Activated T-cell treated with anti-CD3 and anti-CD28 coated beads, Interleukin-2, amount 50 U/mL, for 48 hours (primary cell): ENCODE data around the gene SLC45A1.
A peak's percentile ranks its signal among the peaks of the same experiment; 100 is the strongest.
"Not testable (repeated sequence)": the region's sequence is repeated elsewhere in the genome, so short reads cannot be mapped to it uniquely, and the experiment has no call there.

Experiments used
- DNase-seq, 2 experiments: peaks; one replicate each; pipeline ENCODE4 v3.0.0-alpha.2; 2020

The SLC45A1 gene

DNA sequence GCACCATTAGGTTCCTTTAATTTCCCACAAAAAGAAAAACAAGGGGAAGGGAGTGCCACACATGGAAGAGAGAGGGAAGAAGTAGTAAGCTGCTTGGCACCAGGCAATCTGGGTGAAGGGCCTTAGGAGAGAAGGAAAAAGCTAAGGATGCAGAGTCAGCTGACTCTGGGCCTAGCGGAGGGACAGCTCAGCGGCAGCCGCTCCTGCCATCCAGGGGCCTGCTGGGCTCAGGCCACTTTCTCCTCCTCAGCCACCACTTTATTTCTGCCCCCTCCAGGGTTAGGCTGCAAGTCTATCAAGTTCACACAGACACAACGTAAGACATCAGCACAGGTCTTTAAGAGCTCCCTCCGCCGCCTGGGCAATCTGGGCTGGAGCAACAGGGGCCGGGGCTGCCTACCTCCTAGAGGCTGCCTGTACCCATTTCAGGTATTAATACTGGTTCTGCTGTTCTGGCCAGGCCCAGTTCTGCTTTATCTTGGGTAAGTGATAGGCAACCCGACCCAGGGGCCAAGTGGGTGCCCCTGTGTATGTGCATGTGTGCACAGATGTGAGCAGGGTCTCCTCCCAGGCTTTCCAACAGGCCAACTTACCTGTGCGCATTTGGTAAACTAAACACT lies 53.6 kb downstream of the SLC45A1 start:
- DNase-seq = no peak

DNA sequence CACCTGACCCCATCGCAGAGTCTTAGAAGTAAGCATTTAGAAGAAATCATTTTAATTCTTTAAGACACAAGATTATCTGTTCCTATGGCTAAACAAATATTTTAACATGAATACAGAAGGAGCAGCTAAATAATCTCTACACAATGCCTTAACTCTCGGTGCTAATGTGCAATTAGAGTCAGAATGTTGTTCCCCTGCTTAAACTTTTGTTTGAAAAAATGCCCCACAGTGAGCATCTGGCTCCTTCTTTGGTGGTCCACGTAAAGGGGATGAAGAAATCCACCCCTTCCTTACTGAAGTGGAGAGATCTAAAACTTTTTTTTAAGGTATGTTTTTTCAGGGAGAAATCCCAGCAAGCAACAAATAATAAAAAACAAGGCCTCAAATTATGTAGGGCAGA lies 55.2 kb downstream of the SLC45A1 start:
- no peak for DNase-seq

DNA sequence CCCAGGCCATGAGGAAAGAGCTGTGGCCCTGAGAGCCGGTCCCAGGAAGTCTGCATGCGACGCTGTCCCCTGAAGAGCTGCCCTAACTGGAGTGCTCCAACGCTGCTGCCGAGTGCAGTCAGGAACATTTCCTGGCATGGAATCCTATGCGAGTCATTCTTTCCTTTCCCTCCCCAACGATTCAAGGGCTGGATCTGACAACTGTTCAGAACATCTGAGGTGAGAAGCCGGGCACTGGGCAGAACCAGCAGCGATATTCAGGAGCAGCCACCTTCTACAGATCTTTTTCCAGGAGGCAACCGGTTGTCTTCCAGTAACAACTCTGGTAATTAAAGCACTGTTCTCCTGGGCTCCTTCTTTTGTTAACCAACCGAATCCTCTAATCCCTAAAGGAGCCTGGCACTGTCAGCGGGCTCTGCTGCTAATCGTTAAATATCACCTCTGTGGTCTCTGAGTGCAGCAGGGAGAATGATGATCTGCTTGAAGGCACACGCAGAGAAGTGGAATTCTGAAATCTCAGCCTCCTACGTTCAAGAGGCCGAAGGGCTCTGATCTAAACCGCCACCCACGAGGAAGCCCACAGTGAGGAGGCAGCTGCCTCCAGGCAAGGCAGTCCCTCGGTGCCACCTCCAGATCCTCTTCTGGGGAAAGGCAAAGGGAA lies 55.8 kb downstream of the SLC45A1 start:
- DNase-seq = no peak

DNA sequence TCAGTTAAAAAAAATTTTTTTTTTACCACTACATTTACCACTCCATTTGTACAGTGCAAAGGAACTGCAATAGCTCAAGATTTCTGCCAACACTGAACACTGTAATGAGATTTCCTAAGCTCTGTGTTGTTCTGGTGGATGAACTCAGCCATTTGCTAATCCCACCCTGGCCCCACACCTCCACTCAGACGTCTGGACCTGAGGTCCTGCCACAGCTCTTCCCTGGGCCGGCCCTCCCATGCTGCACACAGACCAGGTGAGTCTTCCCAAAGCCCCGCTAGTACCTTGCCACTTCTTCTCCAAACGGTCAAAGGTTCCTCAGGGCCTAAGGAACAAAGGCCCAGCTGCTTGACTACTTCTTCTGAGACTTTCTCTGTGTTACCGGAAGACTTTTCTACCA lies 56.4 kb downstream of the SLC45A1 start:
- no peak for DNase-seq

DNA sequence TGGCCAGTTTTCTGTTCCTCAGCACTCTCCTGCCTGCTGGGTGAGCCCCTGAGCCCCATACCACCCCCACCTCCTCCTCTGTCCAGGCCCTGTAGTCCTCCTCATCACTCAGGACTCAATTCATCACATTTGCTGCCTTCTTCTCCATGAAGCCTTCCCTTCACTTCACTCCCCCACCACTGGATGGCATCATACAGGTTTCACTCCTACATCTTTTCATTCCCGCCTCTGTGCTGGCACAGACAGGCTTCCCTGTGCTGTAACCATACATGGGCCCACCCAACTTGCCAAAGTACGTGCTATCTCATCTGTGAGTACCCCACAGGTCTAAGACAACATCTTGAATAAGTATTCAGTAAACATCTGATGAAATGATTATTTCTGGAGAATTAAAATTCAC lies 56.9 kb downstream of the SLC45A1 start:
- peak in 1 of 2 experiments; percentile 40 for DNase-seq

DNA sequence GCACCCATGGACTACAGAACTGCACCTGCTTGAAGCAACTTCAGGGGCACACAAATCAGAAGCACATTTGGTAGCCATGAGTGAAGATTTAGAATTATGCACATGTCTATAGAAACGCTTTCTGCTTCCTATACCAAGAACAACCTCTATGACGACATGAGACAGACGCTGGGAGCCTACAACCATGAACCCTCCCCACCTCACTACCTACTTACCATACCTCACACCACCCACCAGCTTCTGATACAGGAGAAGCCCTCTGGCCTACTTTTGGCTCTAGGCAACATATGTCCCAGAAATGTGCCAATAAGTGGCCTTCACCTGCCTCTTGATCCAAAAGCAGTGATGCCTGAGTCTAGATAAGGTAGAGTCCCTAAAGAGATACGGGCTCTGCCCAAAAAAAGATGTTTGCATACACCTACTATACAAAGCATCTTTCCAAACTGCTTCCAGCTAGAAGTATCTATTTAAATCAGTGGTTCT lies 58.5 kb downstream of the SLC45A1 start:
- no peak for DNase-seq

DNA sequence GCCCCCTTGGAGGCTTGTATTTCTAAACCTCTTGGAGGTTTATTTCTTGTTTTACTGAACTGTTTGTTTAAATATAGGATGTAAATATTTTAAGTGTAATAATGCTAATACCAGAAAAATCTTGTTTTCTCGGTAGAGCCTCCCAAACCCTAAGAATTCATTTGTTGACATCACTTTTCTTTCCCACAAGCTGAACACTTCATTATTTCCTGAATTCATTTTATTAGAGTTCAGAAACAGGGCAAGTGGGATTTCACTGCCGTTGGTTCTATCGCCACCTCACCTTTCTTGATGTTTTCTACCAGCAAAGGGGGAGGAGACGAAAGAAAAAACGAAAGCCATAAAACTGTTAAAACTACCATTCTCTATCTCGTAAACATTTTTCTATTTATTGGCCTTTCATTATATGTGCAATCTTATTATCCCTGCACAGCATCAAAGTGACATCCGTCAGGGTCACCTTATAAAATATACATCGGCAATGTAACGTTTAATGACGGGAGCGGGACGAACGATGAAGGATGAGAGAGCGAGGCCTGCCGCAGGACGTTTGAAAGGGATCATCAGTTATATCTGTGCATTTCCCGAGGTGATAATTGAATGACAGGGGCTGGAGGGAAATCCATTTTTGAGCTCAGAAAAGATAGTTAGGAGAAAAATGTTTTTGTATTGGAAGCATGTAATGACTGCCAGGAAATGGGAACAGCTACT lies 59.5 kb downstream of the SLC45A1 start:
- DNase-seq = no peak

DNA sequence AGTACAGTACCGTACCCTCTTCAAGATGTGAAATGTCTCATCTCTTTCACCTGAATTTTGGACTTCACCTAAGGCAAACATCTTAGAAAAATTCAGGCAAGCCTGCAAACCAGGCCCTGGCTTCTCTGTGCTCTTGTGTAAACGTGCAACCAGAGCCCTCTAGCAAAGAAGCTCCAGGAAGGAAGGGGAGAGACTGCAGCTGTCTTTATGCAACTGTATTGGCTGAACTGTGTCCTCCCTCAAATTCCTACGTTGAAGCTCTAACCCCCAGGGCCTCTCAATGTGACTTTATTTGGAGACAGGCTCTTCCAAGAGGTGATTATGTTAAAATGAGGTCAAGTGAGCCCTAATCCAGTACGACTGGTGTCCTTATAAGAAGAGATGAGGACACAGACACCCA lies 60.3 kb downstream of the SLC45A1 start:
- DNase-seq = no peak

DNA sequence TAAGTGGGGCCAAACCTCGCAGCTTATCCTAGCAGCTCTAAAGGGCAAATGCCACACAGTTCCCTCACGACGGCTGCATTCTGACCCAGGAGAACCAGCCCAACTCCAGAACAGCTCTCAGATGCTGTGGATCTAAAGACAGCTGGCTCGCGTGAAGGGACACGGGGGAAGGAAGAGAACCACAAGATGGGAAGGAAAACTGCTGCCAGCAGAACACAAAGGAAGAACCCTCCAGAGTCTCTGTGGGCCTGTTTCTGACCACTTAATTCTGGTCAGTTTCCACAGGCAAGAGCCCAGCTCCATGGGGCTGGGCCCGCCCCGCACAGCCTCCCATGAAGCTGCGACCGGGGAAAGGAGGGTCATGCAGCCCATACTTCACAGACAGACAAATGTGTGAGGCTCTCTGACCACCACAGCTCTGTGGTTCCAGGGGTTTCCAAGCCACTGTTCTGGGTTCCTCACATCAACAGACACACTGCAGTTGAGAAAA lies 61.1 kb downstream of the SLC45A1 start:
- no peak for DNase-seq

DNA sequence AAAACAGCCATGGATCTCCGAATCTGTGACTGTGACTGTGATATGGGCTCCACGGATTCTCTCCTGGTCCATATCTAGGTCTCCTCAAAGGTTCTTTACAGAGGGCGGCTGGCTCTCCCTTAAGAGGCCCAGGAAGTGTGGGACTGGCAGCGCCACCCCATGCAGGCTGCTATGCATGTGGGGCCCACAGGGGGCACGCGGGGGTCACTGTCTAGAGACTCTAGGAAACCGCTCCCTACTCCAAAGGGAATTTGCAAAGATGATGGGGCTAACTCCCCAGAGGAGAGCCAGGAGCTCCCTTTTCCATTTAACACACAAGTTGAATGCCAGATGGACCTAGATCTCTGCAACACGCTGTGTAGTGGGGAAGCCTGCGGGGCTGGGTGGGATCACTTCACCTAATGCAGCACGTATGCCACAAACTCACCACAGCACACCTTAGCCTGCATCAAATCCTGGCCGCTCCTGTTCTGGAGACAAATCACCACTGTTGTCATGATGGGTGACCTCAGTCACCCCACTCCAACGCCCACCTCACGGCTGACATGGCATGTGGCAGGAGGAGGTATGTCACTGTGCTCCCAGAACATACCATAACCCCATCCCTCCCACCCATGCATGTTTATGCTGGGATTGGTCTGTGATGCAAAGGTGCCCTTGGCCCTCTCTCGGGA lies 61.7 kb downstream of the SLC45A1 start:
- no peak for DNase-seq

DNA sequence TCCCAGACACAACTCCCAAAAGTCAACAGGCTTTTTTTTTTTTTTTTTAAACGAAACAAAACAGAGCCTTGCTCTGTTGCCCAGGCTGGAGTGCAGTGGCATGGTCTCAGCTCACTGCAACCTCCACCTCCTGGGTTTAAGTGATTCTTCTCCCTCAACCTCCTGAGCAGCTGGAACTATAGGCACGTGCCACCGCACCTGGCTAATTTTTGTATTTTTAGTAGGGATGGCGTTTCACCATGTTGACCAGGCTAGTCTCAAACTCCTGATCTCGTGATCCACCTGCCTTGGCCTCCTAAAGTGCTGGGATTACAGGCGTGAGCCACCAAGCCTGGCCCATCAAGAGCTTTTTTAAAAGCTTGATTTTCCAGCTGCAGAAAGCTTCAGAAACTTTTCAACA lies 62.4 kb downstream of the SLC45A1 start:
- DNase-seq = not testable (repeated sequence)

DNA sequence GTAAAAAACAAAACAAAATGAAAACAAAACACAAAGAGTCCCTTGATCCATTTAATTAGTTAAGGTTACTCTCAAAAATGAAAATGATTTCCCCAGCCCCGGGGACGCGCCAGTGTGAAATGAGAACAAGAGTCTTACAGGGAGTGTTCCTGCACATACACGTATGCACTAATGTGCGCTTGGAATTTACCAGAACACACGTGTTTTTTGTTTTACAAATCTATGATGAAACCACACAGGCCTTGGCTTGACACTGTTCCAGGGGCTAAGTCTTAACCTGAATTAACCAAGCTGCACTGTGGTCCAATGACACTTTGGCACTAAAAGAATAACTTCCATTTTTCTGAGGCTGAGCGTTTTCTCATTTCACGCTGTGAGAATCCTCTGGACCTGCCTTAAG lies 63.7 kb downstream of the SLC45A1 start:
- DNase-seq = no peak

DNA sequence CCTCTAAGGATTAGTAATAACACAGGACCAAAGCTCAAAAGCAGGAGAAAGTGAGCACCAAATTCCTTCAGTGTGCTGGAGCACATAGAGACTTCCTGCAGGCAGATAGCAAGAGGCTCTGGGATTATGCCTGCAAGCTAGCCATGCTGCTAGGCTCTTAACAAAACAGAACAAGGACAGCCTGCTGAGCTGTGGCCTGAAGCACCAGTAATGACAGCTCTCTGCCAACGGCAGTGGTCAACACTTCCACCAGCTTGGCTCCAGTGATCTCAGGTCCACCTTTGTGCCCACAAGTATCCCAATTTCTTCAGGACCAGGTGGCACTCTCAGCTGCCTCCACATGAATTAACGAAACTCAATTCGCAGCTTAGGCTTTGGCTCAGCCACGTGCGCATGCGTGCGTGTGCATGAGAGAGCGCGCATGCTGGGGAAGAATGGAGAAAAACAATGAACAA lies 64.2 kb downstream of the SLC45A1 start:
- no peak for DNase-seq

DNA sequence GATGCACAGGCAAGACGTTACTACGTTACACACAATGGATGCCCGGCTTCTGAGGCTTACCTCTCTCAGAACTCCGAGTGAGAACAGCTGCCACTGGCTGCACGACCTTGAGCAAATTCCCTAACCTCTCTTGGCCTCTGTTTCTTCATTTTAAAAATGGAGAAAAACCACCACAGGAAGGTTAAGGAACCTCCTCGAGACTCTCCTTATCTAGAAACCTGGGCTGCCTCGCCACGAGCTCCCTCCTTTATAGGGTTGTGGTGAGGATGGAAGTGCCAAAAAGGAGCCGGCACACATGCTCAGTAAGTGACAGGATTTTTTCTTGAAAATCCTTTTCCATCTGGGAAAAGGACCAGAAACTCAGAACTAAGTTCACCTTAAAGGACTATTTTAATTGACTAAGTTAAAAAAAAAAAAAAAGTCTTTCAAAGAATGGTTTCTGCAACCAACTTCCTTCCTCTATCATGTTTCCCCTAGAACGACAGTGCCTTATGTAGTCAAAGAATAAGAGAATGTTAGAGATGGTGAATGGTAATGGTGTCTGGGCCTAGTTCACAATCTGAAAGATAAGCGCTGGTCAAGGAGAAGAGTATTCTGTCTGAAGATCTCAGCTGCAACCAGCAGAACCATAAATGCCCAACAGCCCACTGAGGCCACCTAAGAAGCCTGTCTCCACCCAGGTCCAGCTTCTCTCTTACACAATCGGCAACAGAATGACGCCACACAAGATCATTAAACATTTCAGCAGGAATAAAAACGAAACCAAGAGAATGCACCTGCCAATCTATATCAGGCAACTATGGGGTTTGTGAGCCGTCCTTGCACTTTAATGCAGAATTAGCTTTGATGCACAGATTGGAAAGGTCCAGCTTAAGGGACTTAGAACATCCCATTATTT lies 64.9 kb downstream of the SLC45A1 start:
- DNase-seq = no peak

DNA sequence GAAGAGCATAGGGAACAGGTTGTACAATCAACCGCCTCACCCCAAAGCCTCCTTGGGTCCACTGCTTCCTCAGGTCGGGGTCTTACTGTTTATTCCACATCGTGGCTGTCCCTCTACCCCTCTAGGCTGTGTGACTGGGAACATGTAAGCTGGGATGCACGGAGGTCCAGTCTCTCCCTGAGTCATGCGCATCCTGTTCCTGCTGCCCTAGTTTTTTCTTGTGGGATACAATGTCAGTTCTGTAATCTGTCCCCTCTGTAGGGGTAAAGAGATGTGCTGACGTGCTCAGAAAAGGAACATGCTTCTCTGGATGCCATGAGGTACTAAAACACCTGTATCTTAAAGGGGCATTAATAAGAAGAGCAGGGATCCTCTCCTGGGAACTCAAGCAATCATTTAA lies 66.2 kb downstream of the SLC45A1 start:
- no peak for DNase-seq

DNA sequence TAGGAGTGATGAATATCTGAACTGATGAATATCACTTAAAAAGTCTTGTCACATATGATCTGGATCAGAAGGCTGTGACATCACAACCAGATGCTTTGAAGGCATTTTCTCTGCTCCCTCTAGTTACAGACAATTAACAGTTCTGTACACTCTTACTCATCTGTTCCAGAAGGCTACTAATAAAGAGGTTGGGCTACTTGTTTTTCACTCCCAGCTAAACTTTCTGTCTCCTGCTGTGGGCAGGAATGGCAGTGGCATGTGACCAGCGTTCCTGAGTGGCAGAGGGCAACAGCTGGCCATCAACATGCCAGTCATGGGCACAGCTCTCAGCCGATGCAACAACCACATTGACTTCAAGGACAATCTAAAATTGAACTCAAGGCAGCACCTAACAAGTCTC lies 66.7 kb downstream of the SLC45A1 start:
- no peak for DNase-seq

DNA sequence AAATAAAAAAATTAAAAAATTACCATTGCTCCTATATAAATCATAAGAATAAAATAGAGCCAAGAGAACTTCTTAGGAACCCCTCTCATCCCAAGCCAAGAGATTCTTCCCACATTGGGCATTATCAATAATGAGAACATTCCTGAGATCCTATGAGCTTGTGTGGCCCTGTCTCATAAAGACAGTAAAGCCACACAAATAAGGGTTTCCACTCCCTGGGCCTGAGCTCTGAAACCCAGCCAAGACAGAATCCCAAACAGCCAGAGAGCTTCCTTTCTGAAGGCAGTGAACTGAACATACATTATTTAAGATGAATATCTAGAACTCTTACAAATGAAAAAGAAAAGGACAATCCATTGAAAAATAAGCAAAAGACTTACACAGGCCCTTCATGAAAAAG lies 68.3 kb downstream of the SLC45A1 start:
- no peak for DNase-seq

DNA sequence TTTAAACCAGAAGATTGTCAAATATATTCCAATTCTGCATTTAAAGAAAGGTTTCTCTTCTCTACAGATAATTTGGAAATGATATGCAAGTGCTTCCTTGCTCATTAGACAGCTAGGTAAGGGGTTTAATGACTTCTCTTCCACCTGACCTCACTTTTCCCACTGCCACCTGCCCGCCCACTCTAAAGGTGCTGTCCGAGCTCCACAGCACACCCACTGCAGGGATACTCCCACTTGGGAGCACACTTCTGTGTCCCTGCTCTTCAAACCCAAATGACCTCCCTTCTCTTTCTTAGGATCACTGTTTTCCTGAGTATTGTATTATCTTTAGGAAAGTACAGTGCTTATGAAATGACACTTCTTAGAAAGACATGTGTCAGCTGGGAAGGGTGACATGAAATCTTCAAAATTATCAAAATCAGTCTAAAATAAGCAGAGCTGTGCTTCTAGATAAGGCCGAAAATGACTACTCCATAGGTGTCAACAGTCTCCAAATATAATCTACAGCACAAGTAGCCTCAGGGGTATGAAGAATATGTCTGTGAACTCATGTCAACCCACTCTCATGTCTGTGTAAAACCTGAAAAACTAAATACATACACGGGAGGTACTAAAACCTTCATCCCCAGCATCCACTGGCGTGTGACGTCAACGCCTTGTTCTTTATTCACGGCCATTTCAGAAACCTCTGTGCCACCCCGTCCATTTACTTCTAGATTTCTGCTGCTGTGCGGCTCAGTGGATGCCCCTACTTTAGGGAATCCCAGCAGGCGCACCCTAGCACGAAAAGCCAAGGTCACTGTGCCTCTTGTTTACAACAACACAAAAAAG lies 71.0 kb downstream of the SLC45A1 start:
- no peak for DNase-seq

DNA sequence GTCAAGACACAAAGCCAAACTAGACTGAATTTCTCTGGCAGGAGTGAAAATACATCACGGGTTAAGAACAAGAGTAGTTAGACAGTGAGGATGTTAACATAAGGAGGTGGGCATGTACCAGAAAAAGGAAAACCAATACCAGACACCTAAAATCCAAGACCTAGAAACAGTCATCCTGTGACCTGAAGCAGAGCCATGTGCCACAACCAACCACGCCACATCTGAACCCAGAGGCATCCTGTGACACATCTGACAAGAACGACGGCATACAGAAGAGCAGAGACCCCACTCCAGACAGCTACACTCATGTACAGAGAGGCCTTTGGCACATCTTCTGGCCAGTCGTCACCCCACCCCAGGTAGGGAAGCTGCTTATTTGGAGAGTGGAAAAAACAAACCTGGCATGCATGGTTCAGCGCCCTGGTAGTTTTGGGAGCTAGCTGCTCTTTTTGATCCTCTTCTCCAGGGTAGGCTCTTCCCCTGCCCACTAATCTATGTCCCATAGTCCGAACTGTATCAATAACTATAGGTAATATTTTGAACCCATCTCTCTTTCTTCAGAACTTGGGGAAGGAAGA lies 72.1 kb downstream of the SLC45A1 start:
- peak; percentile 39 to 56 for DNase-seq

DNA sequence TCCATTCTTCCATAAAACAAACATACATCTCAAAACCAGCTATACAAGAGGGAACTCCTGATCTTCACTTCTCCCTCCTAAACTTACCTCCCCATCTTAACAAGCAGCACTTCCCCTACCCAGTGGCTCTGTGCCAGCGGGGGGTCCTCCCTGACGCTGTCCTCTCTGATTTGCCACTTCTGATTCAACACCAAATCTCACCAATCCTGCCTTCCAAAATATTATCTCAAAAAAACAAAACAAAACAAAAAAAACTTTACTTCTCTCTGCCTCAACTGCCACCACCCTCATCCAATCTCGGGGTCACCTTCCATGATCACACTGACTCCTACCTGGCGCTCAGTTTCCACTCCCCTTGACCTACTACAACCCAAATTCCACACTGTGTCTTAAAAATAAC lies 72.8 kb downstream of the SLC45A1 start:
- no peak for DNase-seq

DNA sequence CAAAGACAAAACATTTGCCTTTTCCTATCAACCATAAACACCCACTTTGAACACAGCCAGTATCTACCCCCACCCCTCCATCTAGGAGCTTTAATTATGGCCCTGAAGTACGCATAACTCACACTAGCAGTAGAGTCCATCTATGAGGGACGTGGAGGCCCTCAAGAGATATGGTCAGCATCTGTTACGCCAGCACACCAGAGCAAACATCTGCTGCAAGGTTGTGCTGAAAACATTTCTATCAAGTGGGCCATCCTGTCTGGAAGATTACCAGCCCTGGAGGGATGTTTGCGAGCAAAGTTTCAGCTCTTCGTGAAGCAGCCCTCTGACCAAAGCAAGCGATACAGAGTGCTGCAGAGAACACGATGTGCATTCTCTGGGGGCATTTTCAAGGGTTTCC lies 74.6 kb downstream of the SLC45A1 start:
- DNase-seq = no peak
